C4-2B (cell line): Measurements from ENCODE around the gene CCDC158.

ENCODE experiments used
- ZFX ChIP-seq: fragments of 450-650 bp; IDR thresholded peaks from 2 replicates; pipeline ENCODE4 v1.6.1; 2017
- TF ChIP-seq, protein P1 (sequence below): fragments of 450-650 bp; conservative IDR thresholded peaks from 2 replicates; pipeline ENCODE4 v1.5.1; 2017; ENCODE audit warnings: mild to moderate bottlenecking

DNA sequence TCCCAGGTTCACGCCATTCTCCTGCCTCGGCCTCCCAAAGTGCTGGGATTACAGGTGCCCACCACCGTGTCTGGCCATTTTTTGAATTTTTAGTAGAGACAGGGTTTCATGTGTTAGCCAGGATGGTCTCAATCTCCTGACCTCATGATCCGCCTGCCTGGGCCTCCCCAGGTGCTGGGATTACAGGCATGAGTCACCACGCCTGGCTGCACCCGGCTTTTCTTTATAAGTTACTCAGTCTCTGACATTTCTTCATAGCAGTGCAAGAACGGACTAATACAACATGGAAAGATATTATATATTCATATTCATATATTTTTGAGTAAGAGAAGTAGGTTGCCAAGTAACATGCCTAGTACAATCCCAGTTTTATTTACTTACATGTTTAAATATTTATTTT lies 36.9 kb upstream of the CCDC158 start:
- TF ChIP-seq, protein P1, sequence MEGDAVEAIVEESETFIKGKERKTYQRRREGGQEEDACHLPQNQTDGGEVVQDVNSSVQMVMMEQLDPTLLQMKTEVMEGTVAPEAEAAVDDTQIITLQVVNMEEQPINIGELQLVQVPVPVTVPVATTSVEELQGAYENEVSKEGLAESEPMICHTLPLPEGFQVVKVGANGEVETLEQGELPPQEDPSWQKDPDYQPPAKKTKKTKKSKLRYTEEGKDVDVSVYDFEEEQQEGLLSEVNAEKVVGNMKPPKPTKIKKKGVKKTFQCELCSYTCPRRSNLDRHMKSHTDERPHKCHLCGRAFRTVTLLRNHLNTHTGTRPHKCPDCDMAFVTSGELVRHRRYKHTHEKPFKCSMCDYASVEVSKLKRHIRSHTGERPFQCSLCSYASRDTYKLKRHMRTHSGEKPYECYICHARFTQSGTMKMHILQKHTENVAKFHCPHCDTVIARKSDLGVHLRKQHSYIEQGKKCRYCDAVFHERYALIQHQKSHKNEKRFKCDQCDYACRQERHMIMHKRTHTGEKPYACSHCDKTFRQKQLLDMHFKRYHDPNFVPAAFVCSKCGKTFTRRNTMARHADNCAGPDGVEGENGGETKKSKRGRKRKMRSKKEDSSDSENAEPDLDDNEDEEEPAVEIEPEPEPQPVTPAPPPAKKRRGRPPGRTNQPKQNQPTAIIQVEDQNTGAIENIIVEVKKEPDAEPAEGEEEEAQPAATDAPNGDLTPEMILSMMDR = no peak
- no peak for TF ChIP-seq ZFX
